ENCODE measurements around the gene GMDS. TPM values are rescaled to one million over a fixed set of nuclear protein-coding genes. Genes with fewer than 3 reads are reported as not detected.

GMDS gene
- total RNA-seq, 1 donor from 2014 or later, result 31.4 TPM

GRCh38 chr6:1792989-1793388 lies 452.4 kb downstream of the GMDS start:
- intact Hi-C loops (cut with DNase I), result no loop called here
- no peak for DNase-seq (ENCODE audit: low spot score)
- ATAC-seq, result no peak

GRCh38 chr6:1790684-1791083 lies 454.7 kb downstream of the GMDS start:
- intact Hi-C loops (cut with DNase I), result no loop called here
- DNase-seq (ENCODE audit: low spot score) (no peak), ATAC-seq (no peak)

GRCh38 chr6:1789092-1789491 lies 456.3 kb downstream of the GMDS start:
- no peak for ATAC-seq
- no peak for DNase-seq (ENCODE audit: low spot score)
- intact Hi-C loops (cut with DNase I), result no loop called here

- DNase-seq (ENCODE audit: low spot score) (no peak), ATAC-seq (peak; percentile 69)
- intact Hi-C loops (cut with DNase I), result no loop called here
Observed at GRCh38 chr6:1787894-1788293, 457.5 kb downstream of the GMDS start.

GRCh38 chr6:1786455-1787453 lies 458.7 kb downstream of the GMDS start:
- ATAC-seq (no peak), DNase-seq (ENCODE audit: low spot score) (no peak)
- intact Hi-C loops (cut with DNase I), result no loop called here

GRCh38 chr6:1784422-1784884 lies 461.0 kb downstream of the GMDS start:
- intact Hi-C loops (cut with DNase I), result no loop called here
- ATAC-seq (peak; percentile 82), DNase-seq (ENCODE audit: low spot score) (no peak)

GRCh38 chr6:1781817-1782184 lies 463.6 kb downstream of the GMDS start:
- ATAC-seq, result no peak
- no peak for DNase-seq (ENCODE audit: low spot score)
- intact Hi-C loops (cut with DNase I), result no loop called here

GRCh38 chr6:1781152-1781816 lies 464.1 kb downstream of the GMDS start:
- ATAC-seq (no peak), DNase-seq (ENCODE audit: low spot score) (no peak)
- intact Hi-C loops (cut with DNase I), result no loop called here

GRCh38 chr6:1780251-1780867 lies 465.0 kb downstream of the GMDS start:
- ATAC-seq (no peak), DNase-seq (ENCODE audit: low spot score) (no peak)
- intact Hi-C loops (cut with DNase I), result no loop called here

- ATAC-seq, result peak; percentile 93
- intact Hi-C loops (cut with DNase I), result no loop called here
Observed at GRCh38 chr6:1778686-1779235, 466.6 kb downstream of the GMDS start.

GRCh38 chr6:1777921-1778685 lies 467.3 kb downstream of the GMDS start:
- intact Hi-C loops (cut with DNase I), result no loop called here
- ATAC-seq (peak; percentile 42), DNase-seq (ENCODE audit: low spot score) (no peak)

More at GRCh38 chr6:1778686-1779235, 466.6 kb downstream of the GMDS start:
- DNase-seq (ENCODE audit: low spot score), result no peak

- ATAC-seq (no peak), DNase-seq (ENCODE audit: low spot score) (no peak)
- intact Hi-C loops (cut with DNase I), result no loop called here
Observed at GRCh38 chr6:1775441-1775840, 470.0 kb downstream of the GMDS start.

- ATAC-seq (no peak), DNase-seq (ENCODE audit: low spot score) (no peak)
- intact Hi-C loops (cut with DNase I), result no loop called here
Observed at GRCh38 chr6:1774226-1774915, 471.0 kb downstream of the GMDS start.

GRCh38 chr6:1773700-1774099 lies 471.7 kb downstream of the GMDS start:
- no peak for ATAC-seq
- intact Hi-C loops (cut with DNase I), result no loop called here
- DNase-seq (ENCODE audit: low spot score), result no peak

- intact Hi-C loops (cut with DNase I), result no loop called here
- no peak for ATAC-seq
- DNase-seq (ENCODE audit: low spot score), result no peak
Observed at GRCh38 chr6:1770968-1771723, 474.3 kb downstream of the GMDS start.

- no peak for DNase-seq (ENCODE audit: low spot score)
- peak; percentile 53 for ATAC-seq
- intact Hi-C loops (cut with DNase I), result no loop called here
Observed at GRCh38 chr6:1770435-1770843, 475.0 kb downstream of the GMDS start.

- peak; percentile 75 for ATAC-seq
- intact Hi-C loops (cut with DNase I), result no loop called here
- DNase-seq (ENCODE audit: low spot score), result no peak
Observed at GRCh38 chr6:1767481-1768246, 477.7 kb downstream of the GMDS start.
